Testis (tissue), 3 donors: ENCODE results near the gene KCNQ5. TPM values are rescaled to one million over a fixed set of nuclear protein-coding genes. Genes with fewer than 3 reads are reported as not detected.

Experiments
- DNase-seq: peaks from one replicate; pipeline ENCODE4 v3.0.0-alpha.2; 2019
- H3K27ac ChIP-seq, 2 donors: fragments of 200-600 bp; sonication (generic); one replicate each; pipeline ENCODE4 v1.5.1; 2019
- H3K27me3 ChIP-seq: fragments of 200-600 bp; sonication (generic); one replicate; pipeline ENCODE4 v1.5.1; 2019
- H3K36me3 ChIP-seq: fragments of 200-600 bp; sonication (generic); one replicate; pipeline ENCODE4 v1.5.1; 2017; ENCODE audit warnings: low read depth; ENCODE audit errors: missing control alignments
- H3K4me1 ChIP-seq: fragments of 200-600 bp; sonication (generic); one replicate; pipeline ENCODE4 v1.5.1; 2019
- H3K4me3 ChIP-seq, 2 donors: fragments of 200-600 bp; sonication (generic); one replicate each; pipeline ENCODE4 v1.5.1; 2017 to 2019
- H3K9me3 ChIP-seq: fragments of 200-600 bp; sonication (generic); one replicate; pipeline ENCODE4 v1.5.1; 2017
- POLR2A ChIP-seq: fragments of 450-650 bp; IDR thresholded peaks from one replicate; pipeline ENCODE4 v1.6.1; 2017; ENCODE audit warnings: antibody characterized with exemption, mild to moderate bottlenecking, moderate library complexity
- WGBS, 2 donors: methylation state at CpG; one replicate each; pipeline ENCODE4 v1.1.5; 2018; 5-methylcytosine and 5-hydroxymethylcytosine counted together
- intact Hi-C: fragments of 100-400 bp; cut with DNase I; formaldehyde crosslinking; loops from one replicate; pipeline ENCODE4 v1.15.1; 2023; ENCODE audit warnings: low total_unique reads
- polyA plus RNA-seq: library from polyadenylated mRNA; stranded (reverse); fragments of 350-450 nt; fragmentation: Illumina TruSeq; extraction: RNeasy Lipid Tissue Mini Kit (QIAGEN cat#74804); gene quantifications from one replicate; pipeline ENCODE4 v1.2.3, GENCODE V29; 2014; ENCODE audit warnings: low read depth, low replicate concordance; ENCODE audit not compliant: insufficient read depth
- total RNA-seq, 2 donors: library from RNA; depleted of rRNA; stranded (reverse); fragments of >200 nt; gene quantifications; one replicate each; pipeline ENCODE4 v1.2.3, GENCODE V29; 2016
- TF ChIP-seq, protein P1 (sequence below), 3 experiments: fragments of 450-650 bp in 2 of 3; fragments of 200-600 bp in 1 of 3; sonication (generic) in 1 of 3; IDR thresholded peaks; one replicate each; pipeline ENCODE4 v1.5.1; 2016 to 2019; ENCODE audit warnings: antibody characterized with exemption in 3 of 3, mild to moderate bottlenecking in 2 of 3, moderate library complexity in 1 of 3

Gene KCNQ5
- total and polyA plus RNA-seq, 3 donors from 2014 or later, result 0.43 to 1.1 (median 0.73) TPM

DNA sequence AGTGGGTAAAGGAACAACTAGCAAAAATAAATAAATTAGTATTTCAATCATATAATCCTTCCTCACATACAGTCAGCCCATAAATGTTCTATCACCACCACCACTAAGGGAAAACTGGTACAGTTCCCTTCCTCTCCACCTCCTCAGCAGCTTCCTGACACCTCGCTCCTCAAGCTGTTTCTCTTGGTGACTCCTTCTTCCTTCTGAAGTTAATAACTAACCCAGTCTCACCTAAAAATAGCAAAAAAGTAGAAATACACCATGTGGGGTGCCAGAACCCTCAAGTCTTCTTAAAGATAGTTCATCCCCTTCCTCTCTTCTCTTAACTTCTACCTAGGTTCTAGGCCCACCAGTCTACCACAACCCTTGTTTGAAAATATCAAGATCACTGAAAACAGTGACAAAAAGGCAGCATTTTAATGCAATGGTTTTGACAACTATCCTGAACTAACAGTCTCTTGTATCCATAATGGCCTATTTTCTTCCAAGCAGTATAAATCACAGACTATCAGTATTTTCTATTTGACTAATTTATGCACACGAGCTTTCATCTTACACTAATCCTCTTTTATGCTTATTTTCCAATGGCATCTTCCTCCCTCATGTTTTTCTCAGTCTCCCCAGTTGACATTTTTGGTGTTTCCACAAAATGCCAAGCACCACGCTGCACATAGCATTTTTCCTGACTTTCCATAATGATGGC lies 518.0 kb downstream of the KCNQ5 start:
- Histone ChIP-seq H3K27me3 (no peaks in the 10 kb centered on the region), H3K9me3 (no peaks in the 10 kb centered on the region), H3K27ac (no peak overlapping the region), H3K36me3 (no peaks in the 10 kb centered on the region), H3K4me1 (no peaks in the 10 kb centered on the region), H3K4me3 (no peak overlapping the region)
- WGBS, 2 donors, result 86 to 92% methylated on average over 3 of the region's 3 CpGs
- intact Hi-C loops, result loop anchor here (10.0 kb wide), 1 partner anchor 525 kb away; no protein-coding TSS in a partner anchor
- no peak for DNase-seq
- TF ChIP-seq POLR2A, result no peak
- TF ChIP-seq, protein P1, sequence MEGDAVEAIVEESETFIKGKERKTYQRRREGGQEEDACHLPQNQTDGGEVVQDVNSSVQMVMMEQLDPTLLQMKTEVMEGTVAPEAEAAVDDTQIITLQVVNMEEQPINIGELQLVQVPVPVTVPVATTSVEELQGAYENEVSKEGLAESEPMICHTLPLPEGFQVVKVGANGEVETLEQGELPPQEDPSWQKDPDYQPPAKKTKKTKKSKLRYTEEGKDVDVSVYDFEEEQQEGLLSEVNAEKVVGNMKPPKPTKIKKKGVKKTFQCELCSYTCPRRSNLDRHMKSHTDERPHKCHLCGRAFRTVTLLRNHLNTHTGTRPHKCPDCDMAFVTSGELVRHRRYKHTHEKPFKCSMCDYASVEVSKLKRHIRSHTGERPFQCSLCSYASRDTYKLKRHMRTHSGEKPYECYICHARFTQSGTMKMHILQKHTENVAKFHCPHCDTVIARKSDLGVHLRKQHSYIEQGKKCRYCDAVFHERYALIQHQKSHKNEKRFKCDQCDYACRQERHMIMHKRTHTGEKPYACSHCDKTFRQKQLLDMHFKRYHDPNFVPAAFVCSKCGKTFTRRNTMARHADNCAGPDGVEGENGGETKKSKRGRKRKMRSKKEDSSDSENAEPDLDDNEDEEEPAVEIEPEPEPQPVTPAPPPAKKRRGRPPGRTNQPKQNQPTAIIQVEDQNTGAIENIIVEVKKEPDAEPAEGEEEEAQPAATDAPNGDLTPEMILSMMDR (IDR thresholded peaks at IDR 0.05), result no peak

DNA sequence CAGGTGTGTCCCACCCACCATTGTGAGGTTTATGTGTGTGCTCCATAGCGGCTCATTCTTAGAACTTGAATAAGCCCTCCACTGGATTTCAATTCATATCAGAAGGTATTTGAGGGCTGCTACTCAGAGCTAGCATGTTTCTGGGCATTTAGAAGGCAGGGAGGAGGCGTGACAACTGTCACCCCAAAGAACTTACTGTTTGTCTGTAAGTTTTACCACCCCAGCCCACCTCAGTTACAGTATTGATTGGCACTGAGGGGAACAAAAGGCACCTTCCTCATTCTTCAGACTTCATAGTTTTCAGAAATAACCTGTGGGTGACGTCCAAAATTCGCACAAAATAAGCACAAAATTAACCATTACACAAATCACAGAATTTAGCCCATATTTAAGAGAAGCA lies 521.7 kb downstream of the KCNQ5 start:
- DNase-seq, result no peak
- WGBS, 2 donors, result 85 to 92% methylated on average over 4 of the region's 4 CpGs

DNA sequence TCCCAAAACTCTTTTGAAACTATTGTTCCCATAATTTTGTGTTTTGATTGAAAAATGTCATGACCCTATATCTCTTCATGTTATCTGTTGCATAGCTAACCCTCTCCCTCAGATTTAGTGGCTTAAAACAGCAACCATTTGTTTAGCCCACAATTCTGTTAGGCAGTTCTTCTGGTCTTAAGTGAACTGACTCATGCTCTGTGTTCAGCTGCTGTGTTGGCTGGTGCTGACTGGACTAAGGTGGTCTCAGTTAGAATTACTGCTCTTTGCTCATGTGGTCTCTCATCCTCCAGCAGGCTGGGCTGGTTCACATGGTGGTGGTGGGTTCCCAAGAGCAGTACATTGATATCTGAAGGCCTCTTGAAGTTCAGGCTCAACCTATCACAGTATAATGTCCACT lies 522.7 kb downstream of the KCNQ5 start:
- no peaks in the 10 kb centered on the region for H3K27me3 ChIP-seq
- no peak for DNase-seq
- H3K27ac ChIP-seq, result no peak overlapping the region
- intact Hi-C loops, result no loop called here
- H3K4me3 ChIP-seq, result no peak overlapping the region
- no peaks in the 10 kb centered on the region for H3K9me3 ChIP-seq
- H3K36me3 ChIP-seq, result no peaks in the 10 kb centered on the region
- no peaks in the 10 kb centered on the region for H3K4me1 ChIP-seq
- TF ChIP-seq, protein P1 (IDR thresholded peaks at IDR 0.05), result no peak

More for the DNA sequence above, 521.7 kb downstream of the KCNQ5 start:
- H3K4me1 ChIP-seq, result no peaks in the 10 kb centered on the region
- H3K9me3 ChIP-seq, result no peaks in the 10 kb centered on the region
- H3K4me3 ChIP-seq, result no peak overlapping the region
- intact Hi-C loops, result no loop called here
- H3K27ac ChIP-seq, result no peak overlapping the region
- no peaks in the 10 kb centered on the region for H3K27me3 ChIP-seq
- TF ChIP-seq, protein P1 (IDR thresholded peaks at IDR 0.05), result no peak
- TF ChIP-seq POLR2A, result no peak
- no peaks in the 10 kb centered on the region for H3K36me3 ChIP-seq

DNA sequence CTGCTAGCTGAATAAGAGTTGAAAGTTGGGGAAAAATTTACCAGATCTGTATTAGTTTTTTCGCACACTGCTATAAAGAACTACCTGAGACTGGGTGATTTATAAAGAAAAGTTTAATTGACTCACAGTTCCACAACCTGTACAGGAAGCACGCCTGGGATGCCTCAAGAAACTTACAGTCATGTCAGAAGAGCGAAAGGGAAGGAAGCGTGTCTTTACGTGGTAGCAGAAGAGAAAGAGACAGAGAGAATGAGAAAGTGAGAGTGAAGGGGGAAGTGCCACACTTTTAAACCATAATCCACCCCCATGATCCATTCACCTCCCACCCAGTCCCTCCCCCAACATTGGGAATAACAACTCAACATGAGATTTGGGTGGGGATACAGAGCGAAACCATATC lies 523.8 kb downstream of the KCNQ5 start:
- H3K4me1 ChIP-seq, result no peaks in the 10 kb centered on the region
- no peaks in the 10 kb centered on the region for H3K9me3 ChIP-seq
- DNase-seq, result no peak
- H3K27me3 ChIP-seq, result no peaks in the 10 kb centered on the region
- H3K36me3 ChIP-seq, result no peaks in the 10 kb centered on the region
- intact Hi-C loops, result no loop called here
- H3K27ac ChIP-seq, result no peak overlapping the region
- WGBS, 2 donors, result 86 to 91% methylated on average over 6 of the region's 6 CpGs
- TF ChIP-seq, protein P1 (IDR thresholded peaks at IDR 0.05), result no peak
- TF ChIP-seq POLR2A, result no peak
- no peak overlapping the region for H3K4me3 ChIP-seq

DNA sequence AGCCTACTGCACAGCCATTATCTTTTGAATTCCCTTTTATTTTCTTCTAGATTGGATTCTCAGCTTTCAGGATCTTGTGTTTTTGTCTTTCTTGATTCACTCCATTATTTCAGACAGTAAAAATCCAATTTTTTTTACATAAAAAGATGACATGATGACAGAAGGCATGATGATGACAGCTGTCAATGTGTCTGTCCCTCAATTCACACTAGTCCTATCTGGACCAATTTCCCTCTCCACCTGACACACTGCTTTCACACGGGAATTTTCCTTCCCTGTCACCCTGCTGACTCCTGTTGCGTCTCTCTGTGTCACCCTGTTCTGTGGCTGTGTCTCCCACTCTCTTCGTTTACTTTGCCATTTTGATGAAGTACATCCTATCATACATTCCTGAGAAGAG lies 529.9 kb downstream of the KCNQ5 start:
- Histone ChIP-seq H3K4me1 (no peaks in the 10 kb centered on the region), H3K27me3 (no peaks in the 10 kb centered on the region), H3K27ac (no peak overlapping the region), H3K36me3 (no peaks in the 10 kb centered on the region), H3K4me3 (no peak overlapping the region), H3K9me3 (no peaks in the 10 kb centered on the region)
- intact Hi-C loops, result no loop called here
- no peak for DNase-seq
- 72 to 76% methylated on average over 3 of the region's 3 CpGs for WGBS, 2 donors
- TF ChIP-seq, protein P1 (IDR thresholded peaks at IDR 0.05), result no peak
- TF ChIP-seq POLR2A, result no peak
